GM23338 (cell line): Measurements from ENCODE around the gene MYCBP2. TPM values are rescaled to one million over a fixed set of nuclear protein-coding genes. Genes with fewer than 3 reads are reported as not detected.

Experiments used
- ATAC-seq: fragments of 200-7000 bp; cut with Tn5 transposase; 3 replicates; pipeline ENCODE4 v1.9.1; 2020
- DNase-seq: peaks from one replicate; pipeline ENCODE4 v3.0.0-alpha.2; 2015; ENCODE audit warnings: low spot score
- H2AFZ ChIP-seq: fragments of 200-600 bp; sonication (generic); 2 replicates; pipeline ENCODE4 v1.8.0; 2016; ENCODE audit warnings: antibody characterized with exemption, mild to moderate bottlenecking, moderate library complexity
- H3F3A ChIP-seq: fragments of 200-600 bp; sonication (generic); replicated peaks from 2 replicates; pipeline ENCODE4 v1.8.0; 2017; ENCODE audit warnings: antibody characterized with exemption, mixed run types, low read depth
- H3K27ac ChIP-seq: fragments of 200-600 bp; sonication (generic); 2 replicates; pipeline ENCODE4 v1.6.1; 2016; ENCODE audit warnings: low read depth
- H3K27me3 ChIP-seq: fragments of 200-600 bp; sonication (generic); 2 replicates; pipeline ENCODE4 v1.8.0; 2016; ENCODE audit warnings: mild to moderate bottlenecking, mixed run types, moderate library complexity; ENCODE audit not compliant: insufficient read depth
- H3K36me3 ChIP-seq: fragments of 200-600 bp; sonication (generic); 2 replicates; pipeline ENCODE4 v1.8.0; 2016; ENCODE audit warnings: mild to moderate bottlenecking; ENCODE audit not compliant: insufficient read depth
- H3K4me1 ChIP-seq: fragments of 200-600 bp; sonication (generic); 2 replicates; pipeline ENCODE4 v1.8.0; 2016; ENCODE audit warnings: mild to moderate bottlenecking, moderate library complexity; ENCODE audit not compliant: insufficient read depth
- H3K4me2 ChIP-seq: fragments of 200-600 bp; sonication (generic); 2 replicates; pipeline ENCODE4 v1.7.1; 2017; ENCODE audit warnings: mixed run types
- H3K4me3 ChIP-seq: fragments of 200-600 bp; sonication (generic); 2 replicates; pipeline ENCODE4 v1.6.1; 2016; ENCODE audit warnings: mixed run types
- H3K79me2 ChIP-seq: fragments of 200-600 bp; sonication (generic); replicated peaks from 2 replicates; pipeline ENCODE4 v1.8.0; 2017; ENCODE audit warnings: mild to moderate bottlenecking; ENCODE audit not compliant: insufficient read depth
- H3K9me2 ChIP-seq: fragments of 200-600 bp; sonication (generic); 2 replicates; pipeline ENCODE4 v1.8.0; 2017; ENCODE audit not compliant: insufficient read depth
- H4K20me1 ChIP-seq: fragments of 200-600 bp; sonication (generic); replicated peaks from 2 replicates; pipeline ENCODE4 v1.8.0; 2017; ENCODE audit warnings: mild to moderate bottlenecking; ENCODE audit not compliant: insufficient read depth
- H3K27ac Mint-ChIP-seq: 2 replicates; pipeline ENCODE4 v1.8.0; 2020; ENCODE audit warnings: inconsistent platforms, mild to moderate bottlenecking, moderate library complexity, mixed read lengths
- H3K27me3 Mint-ChIP-seq: 3 replicates; pipeline ENCODE4 v1.8.0; 2022; ENCODE audit warnings: low read depth, mild to moderate bottlenecking, moderate library complexity, mixed read lengths, inconsistent platforms; ENCODE audit not compliant: insufficient read depth, poor library complexity
- H3K36me3 Mint-ChIP-seq: 3 replicates; pipeline ENCODE4 v1.8.0; 2021; ENCODE audit warnings: low read depth, mild to moderate bottlenecking, inconsistent platforms, moderate library complexity, mixed read lengths
- H3K4me1 Mint-ChIP-seq: 3 replicates; pipeline ENCODE4 v1.8.0; 2020; ENCODE audit warnings: mild to moderate bottlenecking, inconsistent platforms, mixed read lengths
- H3K4me3 Mint-ChIP-seq: 3 replicates; pipeline ENCODE4 v1.8.0; 2021; ENCODE audit warnings: moderate library complexity, mild to moderate bottlenecking, inconsistent platforms, mixed read lengths
- H3K9me3 Mint-ChIP-seq: 3 replicates; pipeline ENCODE4 v1.8.0; 2020; ENCODE audit warnings: moderate library complexity, mild to moderate bottlenecking, inconsistent platforms, mixed read lengths
- CREB1 ChIP-seq: fragments of 250-450 bp; sonication (Bioruptor Pico); IDR thresholded peaks from 2 replicates; pipeline ENCODE4 v1.5.0; 2020; ENCODE audit warnings: low read depth, mild to moderate bottlenecking, moderate library complexity
- EZH2 ChIP-seq: fragments of 200-600 bp; sonication (generic); IDR thresholded peaks from one replicate; pipeline ENCODE4 v1.8.0; 2017; ENCODE audit warnings: antibody characterized with exemption, mild to moderate bottlenecking, low read depth; ENCODE audit not compliant: unreplicated experiment
- EZH2phosphoT487 ChIP-seq: fragments of 200-600 bp; sonication (generic); IDR thresholded peaks from one replicate; pipeline ENCODE4 v1.8.1; 2018; ENCODE audit warnings: antibody characterized with exemption; ENCODE audit not compliant: unreplicated experiment
- JUNB ChIP-seq: IDR thresholded peaks from one replicate; pipeline ENCODE4 v1.6.1; 2016; ENCODE audit warnings: antibody characterized with exemption; ENCODE audit not compliant: unreplicated experiment
- NANOG ChIP-seq: IDR thresholded peaks from 2 replicates; pipeline ENCODE4 v1.6.1; 2016; ENCODE audit warnings: antibody characterized with exemption, borderline replicate concordance
- POLR2AphosphoS5 ChIP-seq: IDR thresholded peaks from 2 replicates; pipeline ENCODE4 v1.6.1; 2016; ENCODE audit warnings: antibody characterized with exemption, low read depth
- STAT1 ChIP-seq: IDR thresholded peaks from one replicate; pipeline ENCODE4 v1.6.1; 2016; ENCODE audit warnings: antibody characterized with exemption; ENCODE audit not compliant: unreplicated experiment
- ZNF114 ChIP-seq: fragments of 250-450 bp; sonication (Bioruptor Pico); IDR thresholded peaks from 2 replicates; pipeline ENCODE4 v1.5.0; 2020; ENCODE audit warnings: mild to moderate bottlenecking, moderate library complexity
- ZNF331 ChIP-seq: fragments of 250-450 bp; sonication (Bioruptor Pico); IDR thresholded peaks from 2 replicates; pipeline ENCODE4 v1.5.0; 2020; ENCODE audit warnings: low read depth, mild to moderate bottlenecking, moderate library complexity
- polyA plus RNA-seq: library from polyadenylated mRNA; unstranded; fragments of >200 nt; fragmentation: Nextera tagmentation; extraction: Ambion mirVana; gene quantifications from 2 replicates; pipeline ENCODE4 v1.2.1, GENCODE V29; 2016
- total RNA-seq: library from RNA; depleted of rRNA; stranded (reverse); fragments of >200 nt; shearing (Covaris generic); gene quantifications from 2 replicates; pipeline ENCODE4 v1.2.3, GENCODE V29; 2014
- TF ChIP-seq, protein P1 (sequence below): fragments of 250-450 bp; sonication (Bioruptor Pico); IDR thresholded peaks from 2 replicates; pipeline ENCODE4 v1.5.0; 2020; ENCODE audit warnings: mild to moderate bottlenecking, moderate library complexity
- TF ChIP-seq, protein P2 (sequence below): IDR thresholded peaks from 2 replicates; pipeline ENCODE4 v1.6.1; 2016; ENCODE audit warnings: antibody characterized with exemption
- TF ChIP-seq, protein P3 (sequence below): IDR thresholded peaks from one replicate; pipeline ENCODE4 v1.6.1; 2018; ENCODE audit warnings: antibody characterized with exemption; ENCODE audit not compliant: unreplicated experiment
- TF ChIP-seq, protein P4 (sequence below), 2 experiments: fragments of 200-600 bp in 1 of 2; sonication (generic) in 1 of 2; conservative IDR thresholded peaks; 2 replicates each; pipeline versions ENCODE4 v1.5.1 to v1.6.1; 2016 to 2017; ENCODE audit warnings: antibody characterized with exemption in 2 of 2, low read depth in 2 of 2, mild to moderate bottlenecking in 2 of 2, moderate library complexity in 1 of 2

Gene MYCBP2
- total and polyA plus RNA-seq, 2 experiments from 2014 or later, result 54.6 to 77.2 TPM

DNA sequence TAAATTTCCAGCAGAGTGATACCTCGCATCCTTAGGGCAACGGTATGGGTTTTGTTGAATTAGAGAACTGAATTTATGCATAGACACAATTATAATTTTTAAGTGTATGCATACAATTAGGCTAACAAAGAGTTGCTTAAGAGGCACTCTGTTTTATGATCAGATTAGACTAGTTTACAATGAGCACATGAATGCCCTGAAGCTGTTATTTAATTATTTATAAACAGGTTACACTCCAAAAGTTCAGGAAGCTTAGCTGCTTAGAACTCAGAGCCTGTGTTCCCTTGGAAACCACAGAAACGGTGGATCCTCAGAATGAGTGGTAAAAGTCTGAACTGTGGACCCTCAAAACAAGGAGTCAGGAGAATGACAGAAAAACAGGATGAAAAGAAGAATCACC, 227.5 kb downstream of the MYCBP2 start:
- Histone ChIP-seq H3K27me3 (no peaks in the 10 kb centered on the region), H3F3A (no peaks in the 10 kb centered on the region), H4K20me1 (no peaks in the 10 kb centered on the region), H3K79me2 (no peaks in the 10 kb centered on the region), H3K4me1 (peaks cover 12% of the 10 kb centered on the region; the same call in 1 of the 2 replicates), H3K4me3 (no peak overlapping the region), H3K27ac (no peak overlapping the region), H3K9me2 (no peaks in the 10 kb centered on the region), H3K4me2 (no peak overlapping the region), H3K36me3 (no peaks in the 10 kb centered on the region), H2AFZ (no peak overlapping the region)
- no peak for TF ChIP-seq STAT1
- TF ChIP-seq, protein P1, sequence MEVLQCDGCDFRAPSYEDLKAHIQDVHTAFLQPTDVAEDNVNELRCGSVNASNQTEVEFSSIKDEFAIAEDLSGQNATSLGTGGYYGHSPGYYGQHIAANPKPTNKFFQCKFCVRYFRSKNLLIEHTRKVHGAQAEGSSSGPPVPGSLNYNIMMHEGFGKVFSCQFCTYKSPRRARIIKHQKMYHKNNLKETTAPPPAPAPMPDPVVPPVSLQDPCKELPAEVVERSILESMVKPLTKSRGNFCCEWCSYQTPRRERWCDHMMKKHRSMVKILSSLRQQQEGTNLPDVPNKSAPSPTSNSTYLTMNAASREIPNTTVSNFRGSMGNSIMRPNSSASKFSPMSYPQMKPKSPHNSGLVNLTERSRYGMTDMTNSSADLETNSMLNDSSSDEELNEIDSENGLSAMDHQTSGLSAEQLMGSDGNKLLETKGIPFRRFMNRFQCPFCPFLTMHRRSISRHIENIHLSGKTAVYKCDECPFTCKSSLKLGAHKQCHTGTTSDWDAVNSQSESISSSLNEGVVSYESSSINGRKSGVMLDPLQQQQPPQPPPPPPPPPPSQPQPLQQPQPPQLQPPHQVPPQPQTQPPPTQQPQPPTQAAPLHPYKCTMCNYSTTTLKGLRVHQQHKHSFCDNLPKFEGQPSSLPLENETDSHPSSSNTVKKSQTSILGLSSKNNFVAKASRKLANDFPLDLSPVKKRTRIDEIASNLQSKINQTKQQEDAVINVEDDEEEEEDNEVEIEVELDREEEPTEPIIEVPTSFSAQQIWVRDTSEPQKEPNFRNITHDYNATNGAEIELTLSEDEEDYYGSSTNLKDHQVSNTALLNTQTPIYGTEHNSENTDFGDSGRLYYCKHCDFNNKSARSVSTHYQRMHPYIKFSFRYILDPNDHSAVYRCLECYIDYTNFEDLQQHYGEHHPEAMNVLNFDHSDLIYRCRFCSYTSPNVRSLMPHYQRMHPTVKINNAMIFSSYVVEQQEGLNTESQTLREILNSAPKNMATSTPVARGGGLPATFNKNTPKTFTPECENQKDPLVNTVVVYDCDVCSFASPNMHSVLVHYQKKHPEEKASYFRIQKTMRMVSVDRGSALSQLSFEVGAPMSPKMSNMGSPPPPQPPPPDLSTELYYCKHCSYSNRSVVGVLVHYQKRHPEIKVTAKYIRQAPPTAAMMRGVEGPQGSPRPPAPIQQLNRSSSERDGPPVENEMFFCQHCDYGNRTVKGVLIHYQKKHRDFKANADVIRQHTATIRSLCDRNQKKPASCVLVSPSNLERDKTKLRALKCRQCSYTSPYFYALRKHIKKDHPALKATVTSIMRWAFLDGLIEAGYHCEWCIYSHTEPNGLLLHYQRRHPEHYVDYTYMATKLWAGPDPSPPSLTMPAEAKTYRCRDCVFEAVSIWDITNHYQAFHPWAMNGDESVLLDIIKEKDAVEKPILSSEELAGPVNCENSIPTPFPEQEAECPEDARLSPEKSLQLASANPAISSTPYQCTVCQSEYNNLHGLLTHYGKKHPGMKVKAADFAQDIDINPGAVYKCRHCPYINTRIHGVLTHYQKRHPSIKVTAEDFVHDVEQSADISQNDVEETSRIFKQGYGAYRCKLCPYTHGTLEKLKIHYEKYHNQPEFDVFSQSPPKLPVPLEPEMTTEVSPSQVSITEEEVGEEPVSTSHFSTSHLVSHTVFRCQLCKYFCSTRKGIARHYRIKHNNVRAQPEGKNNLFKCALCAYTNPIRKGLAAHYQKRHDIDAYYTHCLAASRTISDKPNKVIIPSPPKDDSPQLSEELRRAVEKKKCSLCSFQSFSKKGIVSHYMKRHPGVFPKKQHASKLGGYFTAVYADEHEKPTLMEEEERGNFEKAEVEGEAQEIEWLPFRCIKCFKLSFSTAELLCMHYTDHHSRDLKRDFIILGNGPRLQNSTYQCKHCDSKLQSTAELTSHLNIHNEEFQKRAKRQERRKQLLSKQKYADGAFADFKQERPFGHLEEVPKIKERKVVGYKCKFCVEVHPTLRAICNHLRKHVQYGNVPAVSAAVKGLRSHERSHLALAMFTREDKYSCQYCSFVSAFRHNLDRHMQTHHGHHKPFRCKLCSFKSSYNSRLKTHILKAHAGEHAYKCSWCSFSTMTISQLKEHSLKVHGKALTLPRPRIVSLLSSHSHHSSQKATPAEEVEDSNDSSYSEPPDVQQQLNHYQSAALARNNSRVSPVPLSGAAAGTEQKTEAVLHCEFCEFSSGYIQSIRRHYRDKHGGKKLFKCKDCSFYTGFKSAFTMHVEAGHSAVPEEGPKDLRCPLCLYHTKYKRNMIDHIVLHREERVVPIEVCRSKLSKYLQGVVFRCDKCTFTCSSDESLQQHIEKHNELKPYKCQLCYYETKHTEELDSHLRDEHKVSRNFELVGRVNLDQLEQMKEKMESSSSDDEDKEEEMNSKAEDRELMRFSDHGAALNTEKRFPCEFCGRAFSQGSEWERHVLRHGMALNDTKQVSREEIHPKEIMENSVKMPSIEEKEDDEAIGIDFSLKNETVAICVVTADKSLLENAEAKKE (CRISPR knock-in tag), result no peak
- no peak for TF ChIP-seq JUNB
- TF ChIP-seq, protein P2, sequence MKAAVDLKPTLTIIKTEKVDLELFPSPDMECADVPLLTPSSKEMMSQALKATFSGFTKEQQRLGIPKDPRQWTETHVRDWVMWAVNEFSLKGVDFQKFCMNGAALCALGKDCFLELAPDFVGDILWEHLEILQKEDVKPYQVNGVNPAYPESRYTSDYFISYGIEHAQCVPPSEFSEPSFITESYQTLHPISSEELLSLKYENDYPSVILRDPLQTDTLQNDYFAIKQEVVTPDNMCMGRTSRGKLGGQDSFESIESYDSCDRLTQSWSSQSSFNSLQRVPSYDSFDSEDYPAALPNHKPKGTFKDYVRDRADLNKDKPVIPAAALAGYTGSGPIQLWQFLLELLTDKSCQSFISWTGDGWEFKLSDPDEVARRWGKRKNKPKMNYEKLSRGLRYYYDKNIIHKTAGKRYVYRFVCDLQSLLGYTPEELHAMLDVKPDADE, result no peak
- no peak for TF ChIP-seq CREB1
- TF ChIP-seq, protein P3, sequence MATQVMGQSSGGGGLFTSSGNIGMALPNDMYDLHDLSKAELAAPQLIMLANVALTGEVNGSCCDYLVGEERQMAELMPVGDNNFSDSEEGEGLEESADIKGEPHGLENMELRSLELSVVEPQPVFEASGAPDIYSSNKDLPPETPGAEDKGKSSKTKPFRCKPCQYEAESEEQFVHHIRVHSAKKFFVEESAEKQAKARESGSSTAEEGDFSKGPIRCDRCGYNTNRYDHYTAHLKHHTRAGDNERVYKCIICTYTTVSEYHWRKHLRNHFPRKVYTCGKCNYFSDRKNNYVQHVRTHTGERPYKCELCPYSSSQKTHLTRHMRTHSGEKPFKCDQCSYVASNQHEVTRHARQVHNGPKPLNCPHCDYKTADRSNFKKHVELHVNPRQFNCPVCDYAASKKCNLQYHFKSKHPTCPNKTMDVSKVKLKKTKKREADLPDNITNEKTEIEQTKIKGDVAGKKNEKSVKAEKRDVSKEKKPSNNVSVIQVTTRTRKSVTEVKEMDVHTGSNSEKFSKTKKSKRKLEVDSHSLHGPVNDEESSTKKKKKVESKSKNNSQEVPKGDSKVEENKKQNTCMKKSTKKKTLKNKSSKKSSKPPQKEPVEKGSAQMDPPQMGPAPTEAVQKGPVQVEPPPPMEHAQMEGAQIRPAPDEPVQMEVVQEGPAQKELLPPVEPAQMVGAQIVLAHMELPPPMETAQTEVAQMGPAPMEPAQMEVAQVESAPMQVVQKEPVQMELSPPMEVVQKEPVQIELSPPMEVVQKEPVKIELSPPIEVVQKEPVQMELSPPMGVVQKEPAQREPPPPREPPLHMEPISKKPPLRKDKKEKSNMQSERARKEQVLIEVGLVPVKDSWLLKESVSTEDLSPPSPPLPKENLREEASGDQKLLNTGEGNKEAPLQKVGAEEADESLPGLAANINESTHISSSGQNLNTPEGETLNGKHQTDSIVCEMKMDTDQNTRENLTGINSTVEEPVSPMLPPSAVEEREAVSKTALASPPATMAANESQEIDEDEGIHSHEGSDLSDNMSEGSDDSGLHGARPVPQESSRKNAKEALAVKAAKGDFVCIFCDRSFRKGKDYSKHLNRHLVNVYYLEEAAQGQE, result no peak
- TF ChIP-seq EZH2phosphoT487, result no peak
- TF ChIP-seq POLR2AphosphoS5, result no peak
- no peak for TF ChIP-seq ZNF331 (CRISPR knock-in tag)
- no peak for TF ChIP-seq ZNF114 (CRISPR knock-in tag)
- TF ChIP-seq EZH2, result no peak
- no peak for TF ChIP-seq NANOG
- TF ChIP-seq, protein P4, sequence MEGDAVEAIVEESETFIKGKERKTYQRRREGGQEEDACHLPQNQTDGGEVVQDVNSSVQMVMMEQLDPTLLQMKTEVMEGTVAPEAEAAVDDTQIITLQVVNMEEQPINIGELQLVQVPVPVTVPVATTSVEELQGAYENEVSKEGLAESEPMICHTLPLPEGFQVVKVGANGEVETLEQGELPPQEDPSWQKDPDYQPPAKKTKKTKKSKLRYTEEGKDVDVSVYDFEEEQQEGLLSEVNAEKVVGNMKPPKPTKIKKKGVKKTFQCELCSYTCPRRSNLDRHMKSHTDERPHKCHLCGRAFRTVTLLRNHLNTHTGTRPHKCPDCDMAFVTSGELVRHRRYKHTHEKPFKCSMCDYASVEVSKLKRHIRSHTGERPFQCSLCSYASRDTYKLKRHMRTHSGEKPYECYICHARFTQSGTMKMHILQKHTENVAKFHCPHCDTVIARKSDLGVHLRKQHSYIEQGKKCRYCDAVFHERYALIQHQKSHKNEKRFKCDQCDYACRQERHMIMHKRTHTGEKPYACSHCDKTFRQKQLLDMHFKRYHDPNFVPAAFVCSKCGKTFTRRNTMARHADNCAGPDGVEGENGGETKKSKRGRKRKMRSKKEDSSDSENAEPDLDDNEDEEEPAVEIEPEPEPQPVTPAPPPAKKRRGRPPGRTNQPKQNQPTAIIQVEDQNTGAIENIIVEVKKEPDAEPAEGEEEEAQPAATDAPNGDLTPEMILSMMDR (conservative IDR thresholded peaks at IDR 0.05; ENCODE audit: low read depth in 2 of 2), result no peak
- DNase-seq, result no peak
- no peaks in the 10 kb centered on the region for H3K27me3 Mint-ChIP-seq
- H3K4me3 Mint-ChIP-seq, result no peak overlapping the region
- H3K9me3 Mint-ChIP-seq, result no peaks in the 10 kb centered on the region
- H3K27ac Mint-ChIP-seq, result no peak overlapping the region
- ATAC-seq, result no peak
- peaks cover 6% of the 10 kb centered on the region for H3K36me3 Mint-ChIP-seq
- H3K4me1 Mint-ChIP-seq, result peaks cover 21% of the 10 kb centered on the region; the same call in 2 of the 3 replicates
